A673 (cell line): ENCODE results near the gene PPP1R3G.

ENCODE experiments used
- CTCF ChIP-seq: fragments of 300-800, 200-600 bp; sonication (generic); conservative IDR thresholded peaks from 2 replicates; pipeline ENCODE4 v1.5.1; 2017; ENCODE audit warnings: low read depth, mild to moderate bottlenecking, antibody characterized with exemption, low read length, moderate library complexity, mixed read lengths
- EZH2 ChIP-seq: fragments of 200-600 bp; sonication (generic); IDR thresholded peaks from 2 replicates; pipeline ENCODE4 v1.6.1; 2017; ENCODE audit warnings: borderline replicate concordance, low read depth, mild to moderate bottlenecking, mixed read lengths, antibody characterized with exemption, low read length; ENCODE audit not compliant: poor library complexity, severe bottlenecking

DNA sequence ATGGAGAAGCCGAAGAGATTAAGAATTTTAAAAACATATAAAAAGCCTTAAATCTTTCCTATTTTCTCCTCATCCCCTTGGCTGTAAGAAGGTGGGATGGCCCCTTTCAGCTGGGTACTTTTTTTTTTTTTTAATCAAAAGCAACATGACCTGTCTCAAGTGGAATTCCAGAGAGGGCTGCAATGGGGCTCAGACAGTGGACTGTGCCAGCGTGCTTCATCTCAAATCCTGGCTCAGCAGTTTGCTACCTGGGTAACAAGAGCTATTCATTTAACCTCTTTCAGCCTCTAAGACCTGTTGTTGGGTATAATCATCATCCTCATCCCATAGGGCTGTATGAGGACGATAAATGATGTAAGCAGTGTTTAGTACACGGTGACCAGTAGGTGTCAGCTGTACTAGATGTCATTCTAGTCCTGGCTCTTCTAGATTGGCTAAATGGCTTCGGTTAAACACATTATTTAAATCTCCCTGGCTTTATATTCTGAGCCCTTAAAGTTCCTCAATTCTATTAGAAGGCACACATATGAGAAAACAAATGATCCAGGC, 6.9 kb upstream of the PPP1R3G start:
- TF ChIP-seq CTCF (peak; percentile 48), EZH2 (no peak)
